Hindlimb muscle (tissue), 1 donor: Measurements from ENCODE around the gene CEP20. TPM values are rescaled to one million over a fixed set of nuclear protein-coding genes. Genes with fewer than 3 reads are reported as not detected.
"Not testable (repeated sequence)": the region's sequence is repeated elsewhere in the genome, so short reads cannot be mapped to it uniquely, and the experiment has no call there.

Experiments used
- DNase-seq: peaks from one replicate; pipeline ENCODE4 v3.0.0-alpha.2; 2013
- polyA plus RNA-seq: library from polyadenylated mRNA; unstranded; fragments of 120-200 nt; gene quantifications from one replicate; pipeline ENCODE4 v1.2.1, GENCODE V29; 2013; ENCODE audit not compliant: insufficient read length

Gene CEP20
- polyA plus RNA-seq, 1 donor, result 20.6 TPM

DNA sequence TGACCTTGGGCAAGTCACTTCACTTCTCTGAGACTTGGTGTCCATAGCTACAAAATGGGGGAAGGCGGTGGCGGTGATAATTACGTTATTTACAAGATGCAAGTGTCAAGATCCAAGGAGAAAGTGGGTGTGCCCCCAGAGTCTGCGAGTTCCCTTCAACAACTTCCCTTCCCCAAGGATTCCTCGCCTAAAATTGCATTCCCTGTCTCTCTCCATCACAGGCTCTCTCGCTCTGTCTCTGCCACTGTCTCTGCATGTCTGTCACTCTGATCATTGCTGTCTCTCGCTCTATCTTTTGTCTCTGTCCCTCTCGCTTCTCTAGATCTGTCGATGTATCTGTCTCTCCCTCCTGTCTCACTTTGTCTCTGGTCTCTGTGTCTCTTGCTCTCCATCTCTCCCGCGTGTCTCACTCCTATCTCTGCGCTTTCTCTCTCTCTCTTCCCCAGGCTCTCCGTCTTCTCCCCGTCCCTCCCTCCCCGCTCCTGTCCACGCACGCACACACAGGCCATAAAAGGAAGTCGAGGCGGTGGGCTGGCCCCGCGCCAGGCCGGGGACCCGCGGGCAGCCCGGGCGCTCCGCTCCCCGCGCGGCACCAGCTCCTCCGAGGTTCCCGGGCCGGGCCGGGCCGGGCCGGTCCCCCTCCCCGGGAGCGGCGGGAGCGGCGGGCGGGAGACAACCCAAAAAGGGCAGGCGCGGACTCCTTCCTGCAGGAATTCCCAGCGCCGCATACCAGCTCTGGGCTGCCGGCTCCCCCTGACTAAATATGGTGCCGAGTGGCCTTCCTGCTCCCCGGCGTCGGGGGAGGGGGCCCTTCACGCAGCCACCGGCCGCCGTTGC lies 30.5 kb downstream of the CEP20 start:
- DNase-seq, result peak; percentile 29

DNA sequence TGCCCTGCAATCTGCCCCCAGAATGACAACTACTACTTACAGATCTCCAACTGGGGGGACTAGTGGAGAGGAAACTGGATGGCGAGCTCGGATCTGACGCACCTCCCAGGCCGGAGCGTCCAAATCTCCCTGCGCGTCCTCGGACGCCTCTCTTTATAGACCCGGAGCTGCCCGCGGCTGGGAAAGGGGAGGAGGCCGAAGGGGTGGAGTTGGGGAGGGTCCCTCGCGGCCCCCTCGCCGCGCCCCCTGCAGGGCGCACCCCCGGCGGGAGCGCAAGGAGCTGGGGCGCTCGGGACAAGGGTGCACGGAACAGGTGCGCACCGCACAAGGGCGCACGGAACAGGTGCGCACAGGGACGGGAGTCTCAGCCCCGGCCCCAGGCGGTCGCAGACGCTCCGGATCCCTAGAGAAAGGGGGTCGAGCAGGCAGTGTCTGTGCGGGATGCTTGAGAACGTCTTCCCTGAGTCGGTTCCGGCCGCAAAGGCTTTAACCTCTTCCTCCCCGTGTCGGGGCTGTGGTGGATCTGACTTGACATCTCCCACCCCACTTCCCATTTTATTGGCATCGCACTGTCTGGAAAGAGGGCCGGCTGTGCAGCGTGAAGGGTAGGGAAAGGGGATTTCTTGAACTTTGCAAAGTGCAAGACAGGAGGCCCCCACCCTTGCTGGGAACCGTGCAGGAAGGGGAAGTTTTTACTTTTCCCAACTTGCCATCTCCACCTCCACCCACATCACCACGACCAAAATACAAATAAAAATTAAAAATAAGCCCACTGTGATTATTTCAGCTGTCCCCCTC lies 31.3 kb downstream of the CEP20 start, which contains the start of gene MYH11:
TSS of gene MYH11 (minus strand) at position 128 of the 798 bp plus-strand sequence. CDS start 18,776 bp downstream, outside the sequence.
- DNase-seq, result no peak

DNA sequence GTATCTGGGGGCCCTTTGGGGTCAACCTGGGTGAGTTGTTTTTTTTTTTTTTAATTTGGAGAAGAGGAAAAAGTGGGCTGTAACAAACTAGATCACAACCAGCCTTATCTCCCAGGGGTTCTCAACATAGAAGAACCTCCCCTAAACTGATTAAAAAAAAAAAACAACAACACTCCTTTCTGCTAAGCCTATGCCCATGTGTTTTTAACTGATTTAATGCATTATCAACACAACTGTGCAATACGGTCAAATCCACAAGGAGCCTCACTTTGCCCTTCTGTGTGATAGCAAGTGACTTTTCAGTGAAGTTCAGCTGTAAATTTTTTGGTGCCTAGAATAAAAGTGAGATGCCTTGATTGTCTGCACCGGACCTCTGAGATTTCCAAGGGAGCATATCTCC lies 32.2 kb downstream of the CEP20 start:
- DNase-seq, result no peak

DNA sequence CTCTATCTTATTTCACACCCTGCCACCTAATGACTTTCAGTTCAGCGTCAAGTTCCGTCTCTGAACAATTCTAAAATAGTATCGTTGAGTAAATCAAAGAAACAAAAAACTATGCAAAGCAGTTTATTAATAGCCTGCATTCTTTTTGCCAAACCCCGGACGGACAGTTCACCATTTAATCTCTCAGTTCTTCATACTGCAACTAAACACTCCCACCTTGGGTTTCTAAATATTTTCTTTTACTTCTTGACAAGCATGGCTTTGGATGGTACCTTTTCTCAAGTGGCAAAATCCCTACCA lies 32.7 kb downstream of the CEP20 start:
- DNase-seq, result no peak

DNA sequence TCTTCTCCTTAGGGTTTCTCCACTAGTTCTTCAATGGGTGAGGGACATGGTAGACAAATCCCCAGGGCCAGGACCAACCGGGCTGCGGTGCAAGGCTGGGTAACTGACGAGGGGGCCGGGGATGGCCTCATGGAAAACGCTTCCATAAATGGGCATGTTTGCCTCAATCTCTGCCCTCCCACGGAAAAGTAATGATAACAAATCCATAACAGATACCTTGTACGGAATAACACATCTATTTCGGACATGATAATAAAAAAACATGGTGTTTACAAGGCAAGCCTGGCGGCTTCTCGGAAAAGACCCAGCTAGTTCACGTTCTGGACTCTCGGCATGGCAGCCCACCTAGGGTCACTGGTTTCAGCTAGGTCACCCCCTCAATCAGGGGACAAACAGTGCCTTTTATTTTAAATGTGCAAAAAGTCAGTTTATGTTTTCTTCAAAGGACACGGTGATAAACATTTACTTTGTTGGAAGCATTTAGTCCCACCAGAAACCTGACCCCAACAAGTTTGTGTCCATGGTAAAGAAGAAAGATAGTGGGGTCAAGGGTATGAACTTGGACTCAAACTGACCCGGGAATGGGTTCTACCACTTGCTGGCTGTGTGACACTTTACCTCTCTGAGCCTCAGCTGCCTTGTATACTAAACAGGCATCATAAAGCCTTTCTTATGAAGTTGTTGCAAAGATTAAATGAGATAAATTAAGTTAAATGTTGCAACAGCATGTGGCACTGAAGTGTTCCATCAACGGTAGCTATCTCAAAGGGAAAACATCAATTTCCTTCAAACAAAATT lies 33.3 kb downstream of the CEP20 start:
- no peak for DNase-seq

DNA sequence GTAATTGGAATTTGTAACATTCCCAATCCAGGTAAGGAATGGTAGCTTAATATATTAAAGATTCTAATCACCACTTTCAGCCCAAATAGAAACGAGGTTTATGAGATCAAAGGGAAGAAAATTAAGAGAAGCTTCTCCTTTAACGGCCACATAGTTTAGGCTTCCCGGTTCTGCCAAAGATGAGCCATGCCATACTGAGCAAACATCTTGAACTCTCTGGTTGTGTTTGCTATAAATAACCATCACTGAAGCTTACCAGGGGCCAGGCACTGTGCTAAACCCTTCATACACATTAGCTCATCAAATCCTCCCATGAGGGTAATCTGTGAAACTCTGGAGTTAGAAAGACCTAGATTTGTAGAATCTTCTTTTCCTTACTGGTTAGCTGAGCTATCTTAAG lies 34.3 kb downstream of the CEP20 start:
- DNase-seq, result no peak

- no peak for DNase-seq
These were observed 35.4 kb downstream of the CEP20 start for GRCh38 chr16:15853021-15853420.

DNA sequence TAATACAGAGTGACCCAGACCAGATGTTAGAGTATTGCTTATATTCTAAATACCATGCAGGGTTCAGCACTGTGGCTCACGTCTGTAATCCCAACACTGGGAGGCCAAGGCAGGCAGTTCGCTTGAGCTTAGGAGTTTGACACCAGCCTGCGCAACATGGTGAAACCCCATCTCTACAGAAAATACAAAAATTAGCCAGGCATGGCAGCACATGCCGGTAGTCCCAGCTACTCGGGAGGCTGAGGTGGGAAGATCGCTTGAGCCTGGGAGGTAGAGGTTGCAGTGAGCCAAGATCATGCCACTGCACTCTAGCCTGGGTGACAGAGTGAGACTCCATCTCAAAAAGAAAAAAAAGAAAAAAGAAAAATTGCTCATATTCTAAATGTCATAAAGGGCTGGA lies 37.8 kb downstream of the CEP20 start:
- not testable (repeated sequence) for DNase-seq

- no peak for DNase-seq
These were observed 39.0 kb downstream of the CEP20 start for GRCh38 chr16:15849209-15849981.

GRCh38 chr16:15847611-15848175 lies 40.7 kb downstream of the CEP20 start:
- DNase-seq, result no peak

GRCh38 chr16:15846510-15846909 lies 41.9 kb downstream of the CEP20 start:
- DNase-seq, result no peak

GRCh38 chr16:15843635-15844279 lies 44.6 kb downstream of the CEP20 start:
- no peak for DNase-seq

GRCh38 chr16:15839204-15839603 lies 49.2 kb downstream of the CEP20 start:
- not testable (repeated sequence) for DNase-seq

GRCh38 chr16:15837761-15838160 lies 50.6 kb downstream of the CEP20 start:
- DNase-seq, result no peak

DNA sequence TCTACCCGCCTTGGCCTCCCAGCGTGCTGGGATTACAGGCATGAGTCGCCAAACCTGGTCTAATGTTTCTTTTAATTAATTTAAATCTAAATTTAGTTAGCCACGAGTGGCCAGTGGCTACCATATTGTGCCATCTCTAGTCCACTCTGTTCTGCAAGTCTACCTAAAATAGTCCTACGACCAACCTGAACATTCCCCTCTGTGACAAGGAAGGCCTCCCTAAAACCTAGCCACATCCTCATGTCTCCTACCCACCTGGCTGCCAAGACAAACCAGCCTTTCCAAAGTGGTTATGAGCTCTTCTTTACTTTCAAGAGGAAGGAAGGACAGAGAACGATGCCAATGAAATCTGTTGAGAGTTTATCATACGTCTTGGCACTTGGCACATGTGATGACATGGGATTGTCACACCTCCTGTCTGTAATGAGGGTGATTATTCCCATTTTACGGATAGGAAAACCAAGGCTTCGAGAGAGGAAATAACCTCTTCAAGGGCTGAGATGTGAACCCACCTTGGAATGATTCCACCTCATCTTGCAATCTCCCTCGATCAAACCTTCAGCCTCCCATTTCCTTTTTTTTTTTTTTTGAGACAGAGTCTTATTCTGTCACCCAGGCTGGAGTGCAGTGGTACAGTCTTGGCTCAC lies 51.3 kb downstream of the CEP20 start:
- no peak for DNase-seq

DNA sequence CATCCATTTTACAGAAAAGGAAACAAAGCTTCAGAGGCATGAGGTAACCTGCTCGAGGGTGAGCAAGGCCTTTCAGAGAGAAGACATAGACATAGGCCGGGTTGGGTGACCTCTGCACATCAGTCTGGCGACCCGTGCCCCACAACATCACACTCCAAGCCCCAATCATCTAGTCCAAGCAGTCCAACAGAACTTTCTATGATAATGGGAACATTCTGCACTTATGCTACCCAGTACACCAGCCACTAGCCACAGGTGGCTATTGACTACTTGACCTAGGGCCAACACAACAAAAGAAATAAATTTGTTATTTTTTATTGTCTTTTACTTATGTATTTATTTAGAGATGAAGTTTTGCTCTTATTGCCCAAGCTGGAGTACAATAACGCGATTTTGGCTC lies 52.3 kb downstream of the CEP20 start:
- DNase-seq, result no peak

- no peak for DNase-seq
These were observed 53.1 kb downstream of the CEP20 start for GRCh38 chr16:15835136-15835878.

DNA sequence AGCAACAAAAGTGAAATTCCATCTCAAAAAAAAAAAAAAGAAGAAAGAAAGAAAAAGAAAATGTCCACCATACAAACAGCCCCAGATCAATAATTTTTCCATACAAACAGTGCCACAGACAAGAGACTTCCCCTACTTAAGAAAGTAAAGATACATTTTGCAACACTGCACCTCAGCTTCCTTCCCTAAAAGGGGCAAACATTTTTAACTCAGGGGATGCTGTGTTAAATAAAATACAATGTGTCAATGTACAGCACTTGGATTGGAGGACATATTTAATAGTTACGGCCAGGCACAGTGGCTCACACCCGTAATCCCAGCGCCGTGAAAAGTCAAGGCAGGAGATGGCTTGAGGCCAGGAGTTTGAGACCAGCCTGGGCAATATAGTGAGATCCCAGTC lies 53.9 kb downstream of the CEP20 start:
- no peak for DNase-seq

- DNase-seq, result no peak
These were observed 54.9 kb downstream of the CEP20 start for GRCh38 chr16:15833541-15833940.

- DNase-seq, result no peak
These were observed 56.2 kb downstream of the CEP20 start for GRCh38 chr16:15832241-15832640.
